NCI-H748 treated with DMSO at 0.1 percent for 48 hours (cell line): Measurements from ENCODE around the gene CFAP73.
A peak's percentile ranks its signal among the peaks of the same experiment; 100 is the strongest.
"Not testable (repeated sequence)": the region's sequence is repeated elsewhere in the genome, so short reads cannot be mapped to it uniquely, and the experiment has no call there.

Experiments
- DNase-seq: peaks from one replicate; lab custom pipeline; 2025; lab: John Stamatoyannopoulos, UW

CFAP73 gene

DNA sequence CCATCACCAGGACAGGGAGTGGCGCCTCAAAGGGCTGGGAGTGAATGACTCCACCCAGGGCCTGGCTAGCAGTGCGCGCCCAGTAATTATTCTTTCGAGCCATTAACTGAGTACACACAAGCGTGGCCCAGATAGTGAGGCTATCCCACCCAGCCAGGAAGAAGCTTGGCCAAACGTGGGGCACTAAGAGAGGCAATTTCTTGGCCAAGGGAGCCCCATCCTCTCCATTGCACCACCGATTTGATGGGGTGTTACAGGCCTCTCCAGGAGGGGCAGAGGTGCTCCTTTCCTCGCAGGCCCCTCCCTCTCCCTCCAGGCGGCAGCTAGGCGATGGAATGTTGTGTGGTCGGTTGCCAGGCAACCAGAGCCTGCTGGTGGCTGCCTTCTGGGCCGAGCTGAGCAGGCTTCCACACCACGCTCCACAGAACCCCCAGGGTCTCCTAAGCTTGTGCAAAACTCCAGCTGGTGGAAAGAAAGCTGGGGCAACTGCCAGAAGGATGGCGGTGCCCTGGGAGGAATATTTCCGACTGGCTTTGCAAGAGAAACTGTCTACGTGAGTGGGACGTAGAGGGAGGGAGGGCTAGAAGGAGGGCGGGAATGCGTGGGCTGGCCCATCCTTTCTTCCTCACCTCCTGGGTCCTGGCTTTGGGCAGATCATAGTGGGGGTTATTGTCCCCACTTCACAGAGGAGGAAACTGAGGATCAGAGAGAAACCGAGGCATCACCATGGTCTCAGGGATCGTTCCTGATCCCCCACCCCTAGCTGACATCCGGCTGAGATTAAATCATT, at the start of gene CFAP73:
Gene CFAP73, plus strand, starts transcription at position 364 of the 790 bp plus-strand sequence. Its CDS starts 134 bp downstream, at position 498.
- DNase-seq: peak; percentile 55

DNA sequence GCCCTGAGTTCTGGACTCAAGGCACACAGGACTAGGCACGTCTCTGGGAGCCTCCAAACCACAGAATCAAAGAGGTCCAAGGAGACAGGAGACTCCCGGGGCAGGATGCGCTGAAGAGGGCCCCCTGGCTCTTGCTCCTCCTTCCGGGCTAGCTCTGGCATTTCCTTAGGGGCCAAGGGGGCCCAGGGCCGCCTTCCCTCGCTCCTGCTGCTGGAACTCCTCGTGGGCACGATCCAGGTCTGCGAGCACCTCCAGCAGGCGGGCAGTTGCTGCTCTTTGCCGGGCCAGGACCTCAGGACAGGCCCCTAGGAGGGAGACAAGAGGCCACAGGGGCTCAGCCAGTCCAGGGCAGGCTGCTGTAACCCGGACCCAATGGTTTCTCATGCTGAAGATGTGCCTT, 49.8 kb upstream of the CFAP73 start:
- no peak for DNase-seq

DNA sequence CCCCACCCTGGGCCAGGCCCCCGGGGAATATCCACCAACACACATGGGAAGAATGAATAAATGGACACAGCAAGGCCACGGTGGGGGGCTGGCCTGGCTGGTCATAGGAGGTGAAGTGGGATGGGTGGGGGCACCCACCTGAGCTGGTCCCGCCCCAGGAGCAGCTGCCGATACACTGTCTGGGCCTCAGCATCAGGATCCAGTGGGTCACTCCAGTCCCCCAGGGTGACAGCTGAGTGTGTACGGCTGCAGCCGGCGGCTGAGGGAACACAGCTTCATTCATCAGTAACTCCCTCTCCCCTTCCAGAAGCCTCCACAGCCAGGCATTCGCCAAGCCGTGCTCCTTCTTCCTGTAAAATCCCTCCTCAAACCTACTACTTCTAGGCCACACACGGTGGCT, 47.8 kb upstream of the CFAP73 start:
- no peak for DNase-seq

DNA sequence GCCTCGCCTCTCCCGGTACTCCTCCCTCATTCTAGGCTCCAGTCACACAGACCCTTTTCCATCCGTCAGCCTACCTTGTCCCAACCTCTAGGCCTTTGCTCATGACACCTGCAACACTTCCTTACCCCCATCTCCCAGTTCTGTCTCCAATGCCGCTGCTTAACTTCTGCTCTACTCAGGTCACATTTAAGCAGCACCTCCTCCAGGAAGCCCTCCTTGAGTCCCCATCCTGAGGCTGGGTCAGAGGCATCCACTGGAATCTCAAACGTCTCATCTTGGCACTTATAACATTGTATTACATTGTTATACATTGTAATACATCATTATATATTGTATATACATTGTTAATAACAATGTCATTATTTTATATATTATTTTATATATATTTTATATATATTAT, 46.7 kb upstream of the CFAP73 start:
- DNase-seq: no peak

DNA sequence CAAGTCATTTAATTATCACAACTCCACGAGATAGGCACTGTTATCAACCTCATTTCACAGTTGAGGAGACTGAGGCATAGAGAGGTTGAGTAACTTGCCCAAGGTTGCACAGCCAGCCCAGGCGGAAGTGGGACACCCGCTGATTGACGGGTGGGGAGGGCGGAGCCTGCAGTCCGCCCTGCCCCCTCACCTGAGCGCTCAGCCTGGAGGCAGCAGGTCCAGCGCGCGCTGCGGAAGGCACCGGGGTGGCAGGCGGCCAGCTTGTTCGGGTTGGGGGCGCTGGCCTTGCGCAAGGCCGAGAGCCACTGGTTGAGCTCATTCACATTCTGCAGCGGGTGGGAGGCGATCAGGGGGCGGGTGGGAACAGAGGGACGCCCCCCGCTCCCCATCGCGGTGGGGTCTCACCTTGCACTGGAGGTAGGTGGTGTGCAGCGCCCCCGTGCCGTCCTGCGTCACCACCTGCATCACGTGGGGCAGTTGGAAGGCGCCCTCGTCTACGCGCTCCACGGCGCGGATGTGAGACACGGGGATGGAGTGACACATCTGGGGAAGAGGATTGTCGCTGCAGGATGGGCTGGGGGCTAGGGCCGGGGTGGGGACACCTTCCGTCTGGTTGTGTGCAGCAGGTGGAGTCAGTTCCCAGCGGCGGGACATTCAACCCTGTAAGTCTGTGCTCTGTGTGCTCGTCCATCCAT, 45.6 kb upstream of the CFAP73 start:
- DNase-seq: no peak

DNA sequence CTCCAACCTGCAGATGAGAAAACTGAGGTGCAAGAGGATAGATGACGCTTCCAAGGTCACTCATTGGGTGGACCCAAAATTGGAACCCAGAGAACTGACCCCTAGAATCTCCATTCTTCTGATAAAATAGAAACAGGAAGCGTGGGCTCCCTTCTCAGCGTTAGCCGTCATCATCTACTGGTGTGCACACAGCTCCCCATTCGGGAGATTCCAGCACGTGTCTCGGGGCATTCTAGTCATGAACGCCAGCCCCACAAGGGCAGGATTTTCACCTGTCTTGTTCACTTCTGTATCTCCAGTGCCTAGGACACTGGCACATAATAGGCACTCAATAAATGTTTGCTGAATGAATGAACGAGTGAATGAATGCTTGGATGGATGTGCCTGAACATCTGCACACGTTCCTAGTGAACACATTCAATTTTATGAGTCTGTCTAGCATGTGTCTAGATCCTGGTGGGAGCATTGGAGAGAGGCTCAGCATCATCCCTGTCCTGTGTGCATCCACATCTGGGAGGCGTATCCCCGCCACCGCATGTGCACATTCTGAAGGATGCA, 44.5 kb upstream of the CFAP73 start:
- DNase-seq: no peak

DNA sequence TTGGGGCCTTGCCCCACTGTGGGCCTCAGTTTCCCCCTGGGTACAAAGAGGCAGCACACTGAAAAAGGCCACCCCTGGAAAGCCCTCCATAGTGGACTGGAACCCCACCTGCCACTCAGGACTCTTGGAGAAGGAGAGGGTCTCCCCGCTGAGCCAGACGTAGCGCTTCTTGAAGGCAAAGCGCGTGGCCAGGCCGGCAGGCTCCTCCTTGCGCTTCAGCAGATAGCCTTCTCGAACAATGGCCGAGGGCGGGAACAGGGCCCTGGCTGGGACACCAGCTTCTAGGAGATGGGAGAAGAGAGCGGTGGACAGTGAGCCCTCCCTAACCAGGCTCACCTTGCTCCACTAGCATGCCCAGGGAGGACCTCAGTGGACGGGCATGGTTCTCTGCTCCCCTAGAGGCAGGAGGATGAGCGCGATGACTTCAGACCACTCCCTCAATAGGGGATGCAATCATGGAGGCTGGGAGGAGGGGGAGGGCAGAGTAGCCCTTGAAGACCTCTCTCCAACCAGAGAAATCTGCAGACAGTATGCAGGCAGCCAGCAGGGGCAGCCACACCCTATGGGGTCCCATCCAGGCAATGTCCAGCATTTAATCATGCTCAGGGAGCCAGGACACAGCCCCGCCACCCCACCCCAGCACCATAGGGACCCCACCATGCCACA, 43.8 kb upstream of the CFAP73 start:
- no peak for DNase-seq

DNA sequence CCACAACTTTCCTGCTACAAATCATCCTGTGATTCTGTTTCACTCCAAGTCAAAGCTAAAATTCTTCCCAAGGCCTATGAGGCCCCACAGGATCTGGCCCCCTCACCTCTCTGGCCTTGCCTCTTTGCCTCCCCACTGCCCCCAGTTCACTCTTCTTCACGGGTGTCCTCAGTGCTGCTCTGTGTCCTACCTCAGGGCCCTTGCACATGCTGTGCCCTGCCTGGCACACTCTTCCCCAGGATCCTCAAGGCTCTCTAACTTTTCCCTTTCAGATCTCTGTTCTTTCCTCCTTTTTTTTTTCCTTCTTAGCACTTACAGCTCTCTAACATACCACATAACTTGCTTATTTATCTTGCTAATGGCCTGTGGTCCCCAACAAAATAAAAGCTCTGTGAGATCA, 43.2 kb upstream of the CFAP73 start:
- no peak for DNase-seq

DNA sequence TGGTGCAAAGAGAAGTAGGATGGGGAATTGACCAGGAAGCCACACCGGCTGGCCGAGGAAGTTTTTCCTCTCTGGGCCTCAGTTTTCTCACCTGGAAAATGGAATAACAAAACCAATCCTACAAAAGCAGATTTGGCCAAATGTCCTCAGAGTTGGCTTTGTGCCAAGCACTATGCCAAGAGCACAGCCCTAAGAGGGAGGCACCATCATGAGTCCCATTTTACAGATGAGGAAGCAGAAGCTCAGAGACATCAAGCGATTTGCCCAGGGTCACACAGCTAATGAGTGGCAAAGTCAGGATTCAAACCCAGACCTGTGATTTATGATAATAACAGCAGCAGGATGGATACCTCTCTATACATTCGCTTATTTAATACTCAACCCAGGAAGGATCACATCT, 41.2 kb upstream of the CFAP73 start:
- no peak for DNase-seq

DNA sequence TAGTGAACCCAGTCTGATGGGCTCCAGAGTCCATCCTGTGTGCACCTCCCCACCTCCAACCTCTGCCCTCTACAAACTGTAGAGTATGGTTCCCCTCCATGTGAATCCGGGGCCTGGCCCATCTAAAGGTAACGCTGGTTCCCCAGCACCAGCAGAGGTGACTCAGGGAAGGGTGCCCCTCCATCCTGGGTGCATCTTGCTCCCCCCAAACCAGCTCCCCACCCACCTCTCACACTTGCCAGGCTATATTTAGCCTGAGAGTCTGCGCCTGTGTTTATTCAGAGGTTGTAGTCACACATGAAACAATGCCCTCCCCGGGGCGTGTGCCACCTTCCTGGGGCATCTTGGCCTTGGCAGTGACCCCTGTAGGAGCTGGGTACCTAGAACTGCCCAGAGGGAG, 40.2 kb upstream of the CFAP73 start:
- no peak for DNase-seq

DNA sequence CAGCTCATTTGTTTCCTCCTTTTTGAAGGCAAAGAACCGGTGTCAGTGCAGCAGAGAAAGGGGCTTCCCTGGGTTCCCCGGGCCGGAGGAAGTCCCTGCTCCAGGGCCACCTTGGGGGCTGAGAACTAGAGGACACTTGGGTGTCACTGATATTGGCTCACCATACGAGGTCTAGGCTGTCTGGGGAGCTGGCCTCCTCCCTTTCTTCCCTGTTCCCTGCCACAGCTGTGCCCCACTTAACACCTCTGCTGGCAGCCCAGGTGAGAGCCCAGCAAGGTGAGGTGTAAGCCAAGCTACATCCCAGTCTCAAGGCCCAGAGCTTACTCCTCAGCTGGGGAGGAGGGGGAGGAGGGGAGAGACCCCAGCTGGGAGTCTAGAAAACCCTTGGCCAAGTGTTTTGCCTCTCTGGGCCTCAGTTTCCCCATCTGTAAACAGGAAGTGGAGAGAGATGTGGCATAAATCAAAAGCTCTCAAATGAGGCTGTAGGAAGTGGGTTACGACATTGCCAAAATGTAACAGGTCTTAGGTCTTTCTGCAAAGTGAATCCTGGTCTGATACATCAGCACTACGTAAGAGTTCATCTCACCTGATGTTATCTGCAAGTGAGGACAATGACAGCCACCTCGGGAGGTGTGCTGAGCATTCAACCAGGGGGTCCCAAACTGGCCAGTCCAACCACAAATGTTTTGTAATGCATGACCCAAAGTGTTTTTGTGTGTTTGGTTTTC, 39.5 kb upstream of the CFAP73 start:
- DNase-seq: no peak

DNA sequence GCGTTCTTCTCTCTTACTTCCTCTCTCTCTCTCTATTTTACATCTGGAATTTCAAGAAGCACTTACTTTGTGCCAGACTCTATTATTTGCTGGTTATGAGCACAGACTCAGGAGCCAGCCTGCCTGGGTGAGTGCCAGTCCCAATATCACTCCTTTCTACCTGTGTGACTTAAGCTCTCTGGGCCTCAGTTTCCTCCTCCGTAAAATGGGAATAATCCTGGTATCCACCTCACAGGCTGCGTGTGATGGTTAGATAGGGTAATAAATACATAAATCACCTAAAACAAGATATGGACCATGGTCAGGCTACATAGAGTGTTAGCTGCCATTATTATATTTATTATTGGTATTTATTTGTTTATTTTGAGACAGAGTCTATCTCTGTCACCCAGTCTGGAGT, 38.3 kb upstream of the CFAP73 start:
- DNase-seq: no peak

DNA sequence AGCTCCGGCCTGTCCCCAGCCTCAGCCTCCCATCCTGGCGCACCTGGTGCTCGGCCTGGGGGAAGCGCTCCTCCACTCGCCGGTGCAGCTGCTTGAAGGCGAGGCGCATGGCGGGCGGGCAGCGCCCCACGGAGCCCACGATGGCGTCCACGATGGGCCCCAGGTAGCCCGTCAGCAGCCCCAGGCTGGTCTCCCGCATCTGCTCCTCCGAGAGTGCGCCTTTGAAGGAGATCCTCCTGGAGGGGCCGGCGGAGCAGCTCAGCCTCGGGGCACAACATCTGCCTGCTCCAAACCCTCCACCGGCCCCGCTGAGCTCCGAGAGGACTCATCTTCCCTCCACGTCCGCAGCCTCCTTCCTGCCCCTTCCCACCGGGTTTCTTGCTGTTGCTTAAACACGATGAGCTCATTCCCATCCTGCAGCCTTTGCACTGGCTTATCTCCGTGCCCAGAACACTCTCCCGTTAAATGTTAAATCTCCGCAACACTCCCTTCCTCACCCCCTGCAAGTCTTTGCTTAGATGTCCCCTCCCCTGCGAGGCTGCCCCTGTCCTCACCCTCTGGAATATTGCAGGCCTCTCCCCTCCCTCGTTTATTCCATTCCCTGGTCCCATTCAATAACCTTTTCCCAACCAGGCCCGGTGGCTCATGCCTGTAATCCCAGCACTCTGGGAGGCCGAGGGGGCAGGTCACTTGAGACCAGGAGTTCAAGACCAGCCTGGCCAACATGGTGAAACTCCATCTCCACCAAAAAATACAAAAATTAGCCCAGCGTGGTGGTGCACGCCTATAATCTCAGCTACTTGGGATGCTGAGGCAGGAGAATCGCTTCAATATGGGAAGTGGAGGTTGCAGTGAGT, 37.3 kb upstream of the CFAP73 start:
- DNase-seq: no peak

DNA sequence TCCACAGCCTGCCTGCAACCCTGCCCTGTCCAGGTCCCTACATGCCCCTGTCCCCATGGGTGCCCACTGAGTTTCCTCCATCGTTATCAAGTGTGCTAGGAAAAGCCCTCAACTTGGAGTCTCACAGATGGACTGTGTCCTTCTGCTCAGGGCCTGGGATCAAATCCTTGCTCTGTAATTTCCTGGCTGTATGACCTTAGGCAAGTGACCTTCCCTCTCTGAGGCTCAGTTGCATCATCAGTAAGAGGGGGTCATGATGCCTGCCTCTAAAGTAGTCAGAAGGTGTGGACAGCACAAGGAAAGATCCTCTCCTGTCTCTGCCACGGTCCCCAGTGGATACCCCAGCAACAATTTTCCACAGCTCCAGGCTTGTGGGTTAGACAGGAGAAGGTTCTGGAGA, 36.1 kb upstream of the CFAP73 start:
- no peak for DNase-seq

DNA sequence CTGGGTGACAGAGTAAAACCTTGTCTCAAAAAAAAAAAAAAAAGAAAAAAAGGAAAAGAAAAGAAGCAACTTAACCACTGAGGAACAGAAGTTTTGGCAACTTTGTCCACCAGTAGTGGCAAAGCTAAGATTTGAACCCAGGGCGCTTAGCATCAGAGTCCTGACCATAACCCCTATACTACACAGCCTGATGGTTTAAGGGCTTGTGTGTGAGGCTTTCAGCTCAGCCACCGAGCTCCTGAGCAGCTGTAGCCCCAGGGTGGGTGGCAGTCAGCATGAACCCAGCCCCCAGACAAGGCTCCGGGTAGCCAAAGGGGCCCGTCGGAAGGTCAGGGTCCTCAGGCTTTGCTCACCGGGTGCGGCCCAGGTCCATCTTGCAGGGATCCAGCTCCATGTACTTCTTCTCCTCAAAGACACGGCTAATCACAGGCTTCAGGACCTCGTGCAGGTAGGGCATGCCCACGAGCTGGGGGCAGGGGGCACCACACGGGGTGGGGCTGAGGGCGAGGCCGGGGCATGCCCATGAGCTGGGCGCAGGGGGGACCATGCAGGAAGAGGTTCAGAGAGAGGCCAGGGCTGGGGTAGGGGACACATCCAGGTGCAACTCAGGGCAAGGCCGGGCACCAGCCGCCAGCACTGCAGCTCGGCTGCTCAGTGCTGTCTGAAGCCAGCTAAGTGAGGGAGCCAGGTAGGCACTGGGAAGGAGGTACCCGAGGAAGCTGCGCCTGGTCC, 34.9 kb upstream of the CFAP73 start:
- no peak for DNase-seq

DNA sequence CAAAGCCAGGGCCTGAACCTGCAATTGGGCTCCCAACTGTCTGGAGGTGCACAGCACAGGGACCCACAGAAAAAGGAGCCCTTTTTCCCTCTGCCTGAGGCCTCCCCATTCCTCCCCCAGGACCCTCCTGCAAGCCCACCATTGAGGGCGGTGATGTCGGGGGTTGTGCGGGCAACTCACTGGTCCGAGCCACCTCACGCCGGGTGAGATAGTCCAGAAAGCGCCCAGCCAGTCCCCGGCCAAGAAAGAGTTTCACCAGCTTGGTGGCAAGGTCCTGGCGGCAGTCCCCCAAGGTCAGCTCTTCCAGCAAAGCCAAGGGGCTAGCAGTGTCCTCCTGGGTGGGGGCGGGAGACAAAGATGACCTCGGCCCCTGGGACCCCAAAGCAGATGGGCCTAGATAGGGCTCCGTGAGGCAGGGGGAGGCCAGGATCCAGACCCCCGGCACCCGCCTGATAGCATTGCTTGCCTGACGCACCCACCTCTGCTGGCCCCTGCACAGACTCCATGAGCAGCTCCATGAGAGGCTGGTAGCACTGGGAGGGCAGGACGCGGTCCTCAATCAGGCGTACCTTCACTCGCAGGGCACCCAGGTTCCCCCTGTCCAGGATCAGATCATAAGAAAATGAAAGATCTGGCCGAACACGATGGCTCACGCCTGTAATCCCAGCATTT, 33.9 kb upstream of the CFAP73 start:
- no peak for DNase-seq

DNA sequence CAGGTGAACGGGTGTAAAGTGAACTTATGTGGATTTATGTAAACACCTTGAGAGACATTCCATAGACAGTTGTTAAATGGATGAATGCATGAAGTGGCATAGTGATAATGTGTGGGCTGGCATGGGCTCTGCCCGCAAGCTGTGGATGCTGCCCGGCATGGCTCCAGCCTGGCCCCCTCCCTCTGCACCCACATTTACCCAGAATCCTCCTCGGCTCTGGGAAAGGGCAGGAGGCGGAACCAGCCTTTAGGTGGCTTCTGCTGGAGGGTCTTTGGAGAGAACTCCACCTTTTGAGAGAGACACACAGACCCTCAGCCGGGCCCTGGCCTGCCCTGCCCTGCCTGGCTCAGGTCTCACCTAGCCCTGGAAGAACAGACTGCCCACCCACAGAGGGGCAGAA, 32.6 kb upstream of the CFAP73 start:
- DNase-seq: no peak

DNA sequence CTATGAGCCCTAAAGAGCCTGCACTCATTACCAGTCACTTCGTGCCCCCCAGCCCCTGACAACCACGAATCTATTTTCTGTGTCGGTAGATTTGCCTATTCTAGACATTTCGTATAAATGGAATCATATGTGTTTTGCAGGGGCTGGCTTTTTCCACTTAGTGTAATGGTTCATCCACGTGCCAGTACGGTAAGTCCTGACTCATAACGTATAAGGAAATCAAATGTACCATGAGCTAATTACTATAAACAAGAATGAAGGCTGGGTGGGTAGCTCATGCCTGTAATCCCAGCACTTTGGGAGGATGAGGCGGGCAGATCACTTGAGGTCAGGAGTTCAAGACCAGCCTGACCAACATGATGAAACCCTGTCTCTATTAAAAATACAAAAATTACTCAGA, 31.8 kb upstream of the CFAP73 start:
- DNase-seq: not testable (repeated sequence)

DNA sequence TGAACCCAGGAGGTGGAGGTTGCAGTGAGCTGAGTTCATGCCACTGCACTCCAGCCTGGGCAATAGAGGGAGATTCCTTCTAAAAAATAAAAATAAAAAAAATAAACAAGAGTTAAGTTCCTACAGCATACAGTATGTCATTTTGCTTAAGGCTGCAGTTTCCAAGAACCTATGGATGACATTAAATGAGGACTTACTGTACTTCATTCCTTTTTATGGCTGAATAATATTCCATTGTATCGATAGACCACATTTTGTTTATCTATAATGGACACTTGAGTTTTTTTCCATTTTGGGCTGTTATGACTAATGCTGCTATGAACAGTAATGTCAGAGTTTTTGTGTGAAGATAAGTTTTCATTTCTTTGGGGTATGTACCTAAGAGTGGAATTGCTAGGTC, 31.4 kb upstream of the CFAP73 start:
- DNase-seq: no peak
